ENCODE data around the gene RAD21L1.

The RAD21L1 gene

GRCh38 chr20:1190847-1191246, 35.0 kb upstream of the RAD21L1 start:
- DNase-seq (ENCODE audit: low spot score in 2 of 2) (no peak), ATAC-seq (no peak)
- peaks cover 3% of the 10 kb centered on the region for H3K4me1 Mint-ChIP-seq
- no peak overlapping the region for H3K27ac Mint-ChIP-seq
- H3K36me3 Mint-ChIP-seq = no peaks in the 10 kb centered on the region
- no peak overlapping the region for H3K4me3 Mint-ChIP-seq
- H3K9me3 Mint-ChIP-seq = no peaks in the 10 kb centered on the region

GRCh38 chr20:1191299-1191698, 34.5 kb upstream of the RAD21L1 start:
- DNase-seq (ENCODE audit: low spot score in 2 of 2) (no peak), ATAC-seq (no peak)
- H3K27ac Mint-ChIP-seq = no peak overlapping the region
- H3K4me3 Mint-ChIP-seq = no peak overlapping the region
- no peaks in the 10 kb centered on the region for H3K4me1 Mint-ChIP-seq
- H3K9me3 Mint-ChIP-seq = no peaks in the 10 kb centered on the region
- H3K36me3 Mint-ChIP-seq = no peaks in the 10 kb centered on the region

GRCh38 chr20:1195226-1195625, 30.6 kb upstream of the RAD21L1 start:
- DNase-seq (ENCODE audit: low spot score in 2 of 2) (no peak), ATAC-seq (no peak)
- H3K27ac Mint-ChIP-seq = no peak overlapping the region
- no peaks in the 10 kb centered on the region for H3K36me3 Mint-ChIP-seq
- H3K9me3 Mint-ChIP-seq = no peaks in the 10 kb centered on the region
- no peaks in the 10 kb centered on the region for H3K4me1 Mint-ChIP-seq
- no peak overlapping the region for H3K4me3 Mint-ChIP-seq

GRCh38 chr20:1196634-1197033, 29.2 kb upstream of the RAD21L1 start:
- no peak overlapping the region for H3K27ac Mint-ChIP-seq
- DNase-seq (ENCODE audit: low spot score in 2 of 2) = no peak

GRCh38 chr20:1197801-1198200, 28.0 kb upstream of the RAD21L1 start:
- DNase-seq (ENCODE audit: low spot score in 2 of 2) (no peak), ATAC-seq (no peak)
- Mint-ChIP-seq H3K4me3 (no peak overlapping the region), H3K4me1 (no peaks in the 10 kb centered on the region), H3K9me3 (no peaks in the 10 kb centered on the region), H3K36me3 (no peaks in the 10 kb centered on the region), H3K27ac (no peak overlapping the region)

More at GRCh38 chr20:1196634-1197033, 29.2 kb upstream of the RAD21L1 start:
- Mint-ChIP-seq H3K4me1 (no peaks in the 10 kb centered on the region), H3K4me3 (no peak overlapping the region), H3K36me3 (no peaks in the 10 kb centered on the region), H3K9me3 (no peaks in the 10 kb centered on the region)
- no peak for ATAC-seq

GRCh38 chr20:1198751-1199150, 27.1 kb upstream of the RAD21L1 start:
- Mint-ChIP-seq H3K9me3 (no peaks in the 10 kb centered on the region), H3K27ac (no peak overlapping the region), H3K4me1 (no peaks in the 10 kb centered on the region), H3K36me3 (no peaks in the 10 kb centered on the region), H3K4me3 (no peak overlapping the region)
- ATAC-seq (no peak), DNase-seq (ENCODE audit: low spot score in 2 of 2) (no peak)

GRCh38 chr20:1199212-1199873, 26.5 kb upstream of the RAD21L1 start:
- Mint-ChIP-seq H3K27ac (no peak overlapping the region), H3K4me1 (no peaks in the 10 kb centered on the region), H3K36me3 (no peaks in the 10 kb centered on the region), H3K4me3 (no peak overlapping the region), H3K9me3 (no peaks in the 10 kb centered on the region)
- no peak for DNase-seq (ENCODE audit: low spot score in 2 of 2)
- ATAC-seq = no peak

GRCh38 chr20:1199964-1200363, 25.9 kb upstream of the RAD21L1 start:
- Mint-ChIP-seq H3K27ac (no peak overlapping the region), H3K4me1 (no peaks in the 10 kb centered on the region), H3K36me3 (no peaks in the 10 kb centered on the region), H3K4me3 (no peak overlapping the region), H3K9me3 (no peaks in the 10 kb centered on the region)
- no peak for DNase-seq (ENCODE audit: low spot score in 2 of 2)
- no peak for ATAC-seq

- DNase-seq (ENCODE audit: low spot score in 2 of 2) (no peak), ATAC-seq (no peak)
- Mint-ChIP-seq H3K4me1 (no peaks in the 10 kb centered on the region), H3K9me3 (no peaks in the 10 kb centered on the region), H3K27ac (no peak within 1 kb of the TSS), H3K4me3 (no peak within 1 kb of the TSS), H3K36me3 (no peaks in the 10 kb centered on the region)
Observed at GRCh38 chr20:1202762-1203504, 22.9 kb upstream of the RAD21L1 start, which contains the start of gene C20orf202. Gene C20orf202 (plus strand): TSS chr20:1203454. CDS start chr20:1203586, 132 bp downstream.

GRCh38 chr20:1203630-1204029, 22.2 kb upstream of the RAD21L1 start:
- no peak overlapping the region for H3K4me3 Mint-ChIP-seq
- H3K27ac Mint-ChIP-seq = no peak overlapping the region
- no peaks in the 10 kb centered on the region for H3K4me1 Mint-ChIP-seq
- no peaks in the 10 kb centered on the region for H3K36me3 Mint-ChIP-seq
- DNase-seq (ENCODE audit: low spot score in 2 of 2) (no peak), ATAC-seq (no peak)
- H3K9me3 Mint-ChIP-seq = no peaks in the 10 kb centered on the region

GRCh38 chr20:1204113-1204512, 21.7 kb upstream of the RAD21L1 start:
- H3K36me3 Mint-ChIP-seq = no peaks in the 10 kb centered on the region
- no peaks in the 10 kb centered on the region for H3K4me1 Mint-ChIP-seq
- no peak overlapping the region for H3K4me3 Mint-ChIP-seq
- no peaks in the 10 kb centered on the region for H3K9me3 Mint-ChIP-seq
- no peak for DNase-seq (ENCODE audit: low spot score in 2 of 2)
- H3K27ac Mint-ChIP-seq = no peak overlapping the region
- ATAC-seq = no peak

- Mint-ChIP-seq H3K27ac (no peak overlapping the region), H3K9me3 (no peaks in the 10 kb centered on the region), H3K4me1 (no peaks in the 10 kb centered on the region), H3K36me3 (no peaks in the 10 kb centered on the region), H3K4me3 (no peak overlapping the region)
- no peak for ATAC-seq
- no peak for DNase-seq (ENCODE audit: low spot score in 2 of 2)
Observed at GRCh38 chr20:1204576-1204975, 21.3 kb upstream of the RAD21L1 start.

- ATAC-seq (no peak), DNase-seq (ENCODE audit: low spot score in 2 of 2) (no peak)
- Mint-ChIP-seq H3K4me1 (no peaks in the 10 kb centered on the region), H3K9me3 (no peaks in the 10 kb centered on the region), H3K4me3 (no peak overlapping the region), H3K27ac (no peak overlapping the region), H3K36me3 (no peaks in the 10 kb centered on the region)
Observed at GRCh38 chr20:1205802-1206201, 20.0 kb upstream of the RAD21L1 start.

GRCh38 chr20:1206366-1207148, 19.3 kb upstream of the RAD21L1 start:
- no peaks in the 10 kb centered on the region for H3K9me3 Mint-ChIP-seq
- H3K36me3 Mint-ChIP-seq = no peaks in the 10 kb centered on the region
- H3K27ac Mint-ChIP-seq = no peak overlapping the region
- ATAC-seq = no peak
- H3K4me1 Mint-ChIP-seq = no peaks in the 10 kb centered on the region
- no peak for DNase-seq (ENCODE audit: low spot score in 2 of 2)
- H3K4me3 Mint-ChIP-seq = no peak overlapping the region

- H3K9me3 Mint-ChIP-seq = no peaks in the 10 kb centered on the region
- H3K4me1 Mint-ChIP-seq = peaks cover under 1% of the 10 kb centered on the region
- H3K4me3 Mint-ChIP-seq = no peak overlapping the region
- ATAC-seq (no peak), DNase-seq (ENCODE audit: low spot score in 2 of 2) (no peak)
- no peaks in the 10 kb centered on the region for H3K36me3 Mint-ChIP-seq
- H3K27ac Mint-ChIP-seq = no peak overlapping the region
Observed at GRCh38 chr20:1207293-1207878, 18.5 kb upstream of the RAD21L1 start.
